HG03196 (cell line): ENCODE results near the gene PIP5K1B.
A peak's percentile ranks its signal among the peaks of the same experiment; 100 is the strongest.

Experiments
- ATAC-seq: cut with Tn5 transposase; IDR thresholded peaks from one replicate; pipeline ENCODE4 v1.9.1; 2021; ENCODE audit not compliant: unreplicated experiment

Gene PIP5K1B

DNA sequence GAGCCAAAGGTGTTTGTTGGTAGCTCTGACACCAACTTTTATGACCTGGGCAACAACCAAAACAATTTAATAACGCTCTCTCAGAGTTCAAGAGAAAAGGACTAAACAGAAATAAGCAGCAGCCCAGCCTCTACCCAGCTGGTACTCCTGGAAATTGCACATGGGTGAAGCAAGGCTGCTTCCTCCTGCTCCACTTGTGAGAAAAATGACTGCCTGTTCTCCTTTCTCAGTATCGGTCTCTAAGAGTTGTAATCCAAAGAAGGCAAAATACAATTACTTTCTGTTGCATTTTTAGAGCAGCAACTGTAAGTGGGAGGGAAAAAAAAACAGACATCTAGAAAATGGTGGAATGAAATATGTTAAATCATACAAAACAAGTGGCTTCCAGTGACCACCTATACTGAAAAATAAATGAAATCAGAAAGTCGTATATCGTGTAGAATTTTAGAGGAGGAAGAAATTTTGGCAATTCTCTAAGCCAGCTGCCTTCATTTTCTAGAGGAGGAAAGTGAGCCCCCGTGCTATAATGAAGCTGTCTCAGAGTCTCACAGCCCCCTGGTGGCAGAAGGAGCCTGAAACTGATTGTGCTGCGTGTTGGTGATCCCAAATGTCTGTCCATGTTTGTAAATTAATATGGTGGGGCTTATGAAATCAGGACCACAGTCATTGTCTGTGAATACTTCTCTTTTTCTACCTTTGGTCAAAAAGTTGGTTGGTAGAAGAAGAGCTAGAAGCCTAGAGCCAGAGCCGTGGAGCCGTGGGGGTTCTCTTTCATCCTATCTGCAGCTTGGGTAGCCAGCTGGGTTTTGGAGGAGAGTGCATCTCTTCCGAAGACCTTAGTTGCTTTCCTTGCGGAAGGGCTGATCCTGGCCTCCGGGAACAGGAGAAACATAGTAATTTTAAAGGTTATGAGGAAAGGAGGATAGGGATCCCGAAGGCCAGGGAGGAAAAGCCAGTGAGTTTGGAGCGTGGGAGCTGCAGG lies 139.9 kb downstream of the PIP5K1B start:
- no peak for ATAC-seq

DNA sequence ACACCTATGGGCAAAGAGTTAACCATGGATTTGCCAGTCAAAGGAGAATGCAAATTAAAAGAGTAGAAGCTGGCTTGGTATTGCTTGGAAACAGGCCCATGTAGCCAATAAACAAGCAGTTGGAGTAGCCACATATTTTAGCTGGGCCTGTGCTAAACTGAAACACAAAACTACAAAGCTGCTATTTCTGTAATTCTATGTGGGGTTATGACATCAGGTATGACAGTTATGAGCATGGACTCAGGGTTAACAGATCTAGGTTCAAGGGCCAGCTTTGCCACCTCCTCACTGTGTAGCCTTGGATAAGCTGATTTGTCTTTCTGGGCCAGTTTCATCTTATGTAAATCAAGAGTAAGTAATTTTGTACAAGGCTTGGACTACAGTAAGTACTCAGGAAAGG lies 142.7 kb downstream of the PIP5K1B start:
- no peak for ATAC-seq

DNA sequence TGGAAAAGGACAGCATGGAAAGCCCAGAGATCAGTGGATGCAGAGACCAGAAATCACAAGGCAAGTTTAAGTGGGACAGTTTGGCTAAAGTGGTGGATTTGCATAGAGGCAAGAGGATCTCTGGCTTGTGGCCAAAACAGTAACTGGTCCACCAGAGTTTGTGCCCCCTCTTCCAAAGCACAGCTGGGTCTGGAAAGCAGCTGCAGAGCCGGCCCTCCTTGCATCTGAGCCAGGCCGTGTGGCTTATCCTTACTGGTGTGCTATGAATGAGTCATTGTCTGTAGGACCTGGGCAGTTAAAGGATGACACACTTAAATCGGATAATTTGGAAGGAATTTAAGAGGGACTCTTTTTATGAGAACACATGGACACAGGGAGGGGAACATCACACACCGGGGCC lies 146.6 kb downstream of the PIP5K1B start:
- no peak for ATAC-seq

DNA sequence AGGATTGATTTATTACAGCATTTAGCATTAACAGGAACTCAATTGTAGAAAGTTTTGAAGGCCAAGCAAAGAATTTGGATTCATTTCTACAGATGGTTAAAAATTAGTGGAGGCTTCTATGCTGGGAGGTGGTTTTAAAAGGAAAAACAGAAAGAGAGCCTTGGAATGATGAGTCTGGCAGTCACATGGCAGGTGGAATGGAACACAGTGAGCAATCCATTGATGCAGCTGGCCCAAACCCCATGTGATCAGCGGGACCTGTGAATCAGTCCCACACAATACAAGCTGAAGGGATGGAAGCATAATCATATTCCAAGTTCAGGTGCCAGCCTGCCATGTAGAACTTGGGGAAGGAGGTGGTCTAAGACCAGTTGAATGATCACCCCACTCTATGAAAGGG lies 147.9 kb downstream of the PIP5K1B start:
- ATAC-seq = no peak

DNA sequence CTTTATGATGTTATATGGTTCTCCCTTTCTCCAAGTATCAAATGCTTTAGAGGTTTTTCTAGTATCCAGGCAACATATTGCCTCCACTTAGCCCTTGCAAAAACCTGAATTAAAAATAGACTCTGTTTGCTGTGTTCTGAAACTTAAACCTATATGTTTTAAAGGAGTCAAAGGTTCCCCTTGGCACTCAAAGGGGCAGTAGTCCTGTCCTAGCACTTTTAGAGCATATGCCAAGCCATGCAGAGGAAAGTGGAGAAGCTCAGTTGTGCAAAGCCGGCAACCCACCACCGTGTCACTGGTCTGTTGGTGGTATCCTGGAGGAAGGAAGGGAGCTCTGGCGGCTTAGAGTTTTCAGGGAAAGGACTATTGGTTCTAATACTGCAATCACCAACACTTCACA lies 154.3 kb downstream of the PIP5K1B start:
- ATAC-seq = no peak

DNA sequence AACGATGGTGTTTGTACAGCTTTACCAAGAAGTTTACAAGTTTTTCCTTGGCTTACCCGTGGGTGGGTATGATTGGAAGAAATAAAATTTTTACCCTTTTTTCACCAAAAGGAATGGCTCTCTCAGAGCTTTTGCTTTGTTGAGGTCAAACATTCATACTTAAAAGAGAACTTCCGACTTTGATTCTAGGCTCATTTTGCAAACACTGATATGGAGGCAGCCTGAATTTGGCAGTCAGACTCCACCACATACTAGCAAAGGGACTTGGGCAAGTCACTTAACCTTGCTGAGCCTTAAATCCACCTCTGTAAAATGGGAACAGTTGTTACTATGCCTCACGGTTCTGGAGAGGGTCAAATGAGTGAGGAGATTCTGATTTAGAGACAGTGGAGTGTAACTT lies 155.4 kb downstream of the PIP5K1B start:
- no peak for ATAC-seq

DNA sequence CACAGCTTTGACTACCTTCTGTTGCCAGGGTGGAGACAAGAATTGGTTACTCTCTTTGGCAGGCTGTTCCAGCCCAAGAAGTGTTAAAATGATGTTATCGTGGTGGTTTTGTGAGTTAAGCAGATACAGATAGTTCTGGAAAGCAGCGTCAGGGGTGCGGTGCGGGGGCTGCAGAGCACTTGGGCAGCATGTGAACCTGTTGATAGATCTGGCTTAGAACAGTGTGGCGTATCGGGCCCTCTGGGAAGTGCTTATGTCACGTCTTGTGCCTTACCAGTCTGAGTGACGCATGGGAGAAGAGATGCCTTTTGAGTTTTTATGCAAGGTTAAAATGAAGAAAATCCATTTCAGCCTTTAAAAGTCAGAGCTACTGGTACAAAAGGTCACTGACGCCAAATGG lies 156.4 kb downstream of the PIP5K1B start:
- ATAC-seq = no peak

DNA sequence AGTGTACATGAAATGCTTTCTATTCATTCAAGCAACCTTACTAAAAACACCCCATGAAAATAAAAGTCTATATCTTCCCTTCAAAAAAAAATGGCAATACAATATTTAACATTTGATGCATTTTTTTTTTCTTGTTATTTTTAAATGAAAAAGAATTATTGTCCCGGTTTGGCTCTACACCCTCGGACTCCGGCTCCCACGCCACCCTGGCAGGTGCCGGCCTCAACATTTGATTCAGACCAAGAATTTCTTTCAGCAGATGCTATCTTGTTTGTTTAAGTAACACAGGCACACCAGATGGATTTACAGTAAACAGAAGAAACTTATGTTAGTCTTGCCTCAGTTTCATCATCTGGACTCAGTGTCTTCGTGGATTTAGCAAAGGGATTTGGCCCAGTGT lies 162.0 kb downstream of the PIP5K1B start:
- ATAC-seq = no peak

DNA sequence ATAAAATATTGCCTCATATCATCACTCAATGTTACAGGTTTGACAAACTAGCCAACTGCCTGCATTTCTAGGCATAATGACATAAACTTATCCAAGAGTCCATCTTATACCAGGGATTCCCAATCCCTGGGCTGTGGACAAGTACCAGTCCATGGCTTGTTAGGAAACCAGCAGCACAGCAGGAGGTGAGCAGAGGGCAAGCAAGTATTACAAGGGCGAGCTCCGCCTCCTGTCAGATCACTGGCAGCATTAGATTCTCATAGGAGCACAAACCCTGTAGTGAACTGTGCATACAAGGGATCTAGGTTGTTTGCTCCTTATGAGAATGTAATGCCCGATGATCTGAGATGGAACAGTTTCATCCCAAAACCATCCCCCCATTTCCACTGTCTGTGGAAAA lies 164.0 kb downstream of the PIP5K1B start:
- ATAC-seq = no peak

DNA sequence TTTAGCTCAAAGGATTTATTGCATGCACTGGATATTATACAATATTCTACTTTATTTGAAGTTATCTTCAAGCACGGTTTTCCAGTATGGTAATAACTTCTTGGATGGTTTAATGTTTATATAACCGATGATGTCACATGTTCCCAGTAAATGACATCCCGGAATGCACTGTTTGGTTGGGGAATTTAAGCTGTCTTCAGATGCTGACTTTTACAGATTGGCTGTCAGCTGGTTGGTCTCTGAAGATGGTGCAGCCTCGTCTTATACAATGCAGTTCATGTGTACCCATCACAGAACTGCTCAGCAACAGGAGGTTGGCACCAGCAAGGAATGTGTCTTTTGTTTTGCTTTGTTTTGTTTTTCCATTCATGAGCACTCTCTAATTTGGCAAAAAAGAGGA lies 165.0 kb downstream of the PIP5K1B start:
- ATAC-seq = no peak

DNA sequence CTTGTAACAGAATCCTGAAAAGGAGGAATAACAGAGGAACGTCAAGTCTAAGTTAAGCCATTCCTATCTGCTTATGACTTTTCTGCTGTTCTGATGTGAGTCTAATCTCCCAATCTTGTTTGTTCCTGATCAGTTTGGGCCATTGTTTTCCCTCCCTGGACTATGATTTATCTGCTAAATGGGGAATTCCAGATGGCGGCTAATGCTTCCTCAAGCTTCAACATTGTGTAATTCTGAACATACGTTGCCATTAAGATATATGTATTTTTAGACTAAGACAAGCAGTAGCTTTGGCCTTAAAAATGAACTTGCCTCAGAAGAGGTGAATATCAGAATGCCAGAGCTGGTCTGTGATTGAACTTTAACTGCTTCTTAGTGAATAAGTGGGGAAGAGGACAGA lies 166.2 kb downstream of the PIP5K1B start:
- ATAC-seq = no peak

DNA sequence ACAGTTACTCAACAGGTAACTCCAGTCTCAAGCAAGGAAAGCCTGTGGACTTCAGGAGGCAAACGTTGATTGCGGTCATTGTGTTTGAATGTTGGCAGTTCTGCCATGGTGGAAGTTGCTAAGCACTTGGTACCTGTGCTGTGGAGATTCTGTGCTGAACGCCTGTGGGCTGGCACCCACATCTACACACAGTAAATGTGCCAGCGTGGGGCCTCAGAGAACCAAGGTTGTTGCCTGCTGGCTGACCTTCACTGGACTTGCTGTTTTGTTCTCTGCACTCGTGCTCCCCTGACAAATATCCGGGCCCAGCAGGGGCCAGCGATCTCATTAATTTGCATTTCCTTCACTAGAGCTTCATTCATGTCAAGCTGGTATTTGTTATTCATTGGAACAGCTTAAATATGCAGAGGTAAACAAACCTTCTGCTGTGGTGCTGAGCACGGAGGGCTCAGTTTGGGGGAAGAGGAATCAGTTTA lies 167.0 kb downstream of the PIP5K1B start:
- ATAC-seq = no peak

DNA sequence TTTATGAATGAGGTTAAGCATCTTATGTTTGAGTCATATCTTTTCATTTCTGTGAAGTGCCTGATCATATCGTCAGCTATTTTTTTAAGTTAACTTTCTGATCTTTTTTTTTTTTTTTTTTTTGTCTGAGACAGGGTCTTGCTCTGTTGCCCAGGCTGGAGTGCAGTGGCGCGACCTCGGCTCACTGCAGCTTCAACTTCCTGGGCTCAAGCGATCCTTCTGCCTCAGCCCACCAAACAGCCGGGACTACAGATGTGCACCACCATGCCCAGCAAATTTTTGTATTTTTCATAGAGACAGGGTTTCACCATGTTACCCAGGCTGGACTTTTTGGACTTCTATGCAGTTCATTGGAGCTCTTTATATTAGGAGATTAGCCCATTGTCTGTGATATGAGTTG lies 168.1 kb downstream of the PIP5K1B start:
- ATAC-seq = no peak

DNA sequence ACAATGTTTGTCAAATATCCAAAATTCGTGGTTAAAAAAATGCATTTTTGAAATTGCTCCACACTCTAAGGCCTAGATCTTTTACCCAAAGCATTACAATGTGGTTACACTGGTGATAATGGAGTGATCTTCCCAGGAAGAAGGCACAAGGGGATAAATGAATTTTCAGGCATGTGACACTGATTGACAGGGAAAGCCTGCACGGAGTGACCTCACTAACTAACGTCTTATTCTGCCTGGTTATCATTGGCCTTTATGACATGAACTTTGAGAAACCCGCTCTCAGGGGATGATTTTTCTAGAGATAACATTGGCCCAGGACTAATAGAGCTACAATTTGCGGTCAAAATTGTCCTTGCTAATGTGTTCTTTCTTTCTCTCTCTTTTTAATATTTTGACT lies 171.2 kb downstream of the PIP5K1B start:
- ATAC-seq = no peak

DNA sequence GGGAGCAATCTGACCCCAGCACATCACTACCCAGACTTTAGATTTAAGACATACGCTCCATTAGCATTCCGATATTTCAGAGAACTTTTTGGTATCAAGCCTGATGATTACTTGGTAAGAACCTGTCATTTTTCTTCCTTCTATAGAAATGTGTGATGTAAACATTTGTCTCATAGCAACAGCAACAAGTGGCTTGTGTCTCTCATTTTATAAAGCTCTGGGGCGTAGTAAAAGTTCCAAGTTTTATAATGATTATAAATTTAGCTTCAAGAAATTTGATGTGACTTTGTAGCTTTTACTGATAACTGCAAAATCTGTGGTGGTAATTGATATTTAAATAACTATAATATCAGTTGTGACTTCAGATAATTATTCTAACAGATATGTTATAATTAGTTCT lies 171.6 kb downstream of the PIP5K1B start:
- ATAC-seq = no peak

DNA sequence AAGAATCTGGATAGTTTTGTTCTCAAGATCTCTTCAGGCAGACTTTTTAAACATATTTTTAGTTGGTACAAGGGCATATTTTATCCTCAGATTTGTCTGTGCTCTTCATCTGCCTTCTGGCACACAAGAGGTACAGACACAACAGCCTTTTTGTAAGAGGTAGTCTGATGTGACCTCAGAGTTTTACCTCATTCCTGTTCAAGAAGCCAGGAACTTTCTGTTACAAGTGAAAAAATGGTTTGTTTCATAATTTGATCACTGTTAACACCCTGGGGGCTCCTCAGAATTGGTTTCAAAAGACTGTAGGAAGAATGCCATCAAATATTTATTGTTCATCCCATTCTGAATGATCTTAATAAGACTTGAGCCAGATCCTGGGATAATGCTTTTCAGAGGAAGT lies 172.2 kb downstream of the PIP5K1B start:
- ATAC-seq = no peak

DNA sequence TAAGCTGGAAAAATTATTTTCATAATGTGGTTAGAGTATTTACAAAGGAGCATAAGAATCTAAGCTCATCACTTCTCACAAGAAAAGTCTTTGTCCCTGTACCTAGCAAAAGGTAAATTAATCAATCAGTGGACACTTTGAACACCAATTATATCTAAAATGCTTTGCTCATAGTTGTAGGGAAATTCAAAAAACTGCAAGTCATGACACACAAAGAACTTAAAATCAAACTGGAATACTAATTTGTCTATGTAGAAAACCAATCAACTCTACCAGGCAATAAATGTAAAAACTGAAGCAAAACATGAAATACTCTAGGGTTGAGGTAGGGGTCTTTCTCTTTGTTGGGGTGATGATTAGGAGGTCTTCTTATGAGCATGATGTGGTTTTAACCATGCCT lies 173.4 kb downstream of the PIP5K1B start:
- ATAC-seq = no peak

DNA sequence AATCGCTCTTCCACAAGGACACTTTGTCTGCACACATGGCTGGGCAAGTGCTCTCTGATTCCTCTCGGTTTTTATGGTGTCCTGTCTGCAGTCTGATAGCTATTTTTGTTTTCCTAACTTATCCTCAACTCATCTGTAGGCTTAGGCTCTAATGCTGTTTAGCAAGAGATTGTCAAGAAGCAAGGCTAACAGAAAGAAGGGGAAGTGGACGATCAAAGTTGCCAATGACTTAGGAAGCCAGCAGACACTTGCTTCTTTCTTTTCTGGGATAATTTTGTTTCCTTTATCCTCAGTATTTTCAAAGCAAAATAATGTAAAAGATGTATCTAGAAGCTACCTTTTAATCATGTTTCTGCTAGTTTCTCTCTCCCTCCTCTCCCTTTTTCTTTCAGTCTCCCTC lies 178.2 kb downstream of the PIP5K1B start:
- ATAC-seq = no peak

DNA sequence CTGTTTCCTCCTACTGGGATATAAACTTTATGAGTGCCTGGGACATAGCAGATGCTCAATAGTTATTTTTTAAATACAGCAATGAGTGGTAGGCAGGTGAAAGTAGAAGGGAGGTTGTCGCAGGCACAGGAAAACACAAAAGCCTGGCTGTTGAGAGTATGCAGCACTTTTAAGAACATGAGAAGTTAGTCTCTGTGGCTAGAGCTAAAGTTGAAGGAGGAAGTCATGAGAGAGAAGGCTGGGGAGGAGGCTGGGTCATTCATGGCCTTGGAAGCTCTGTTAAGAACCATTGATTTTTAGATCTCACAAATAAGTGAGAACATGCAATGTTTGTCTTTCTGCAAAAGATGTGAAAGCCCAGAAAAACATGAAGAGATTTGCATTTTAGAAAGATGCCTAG lies 182.2 kb downstream of the PIP5K1B start:
- ATAC-seq = no peak

DNA sequence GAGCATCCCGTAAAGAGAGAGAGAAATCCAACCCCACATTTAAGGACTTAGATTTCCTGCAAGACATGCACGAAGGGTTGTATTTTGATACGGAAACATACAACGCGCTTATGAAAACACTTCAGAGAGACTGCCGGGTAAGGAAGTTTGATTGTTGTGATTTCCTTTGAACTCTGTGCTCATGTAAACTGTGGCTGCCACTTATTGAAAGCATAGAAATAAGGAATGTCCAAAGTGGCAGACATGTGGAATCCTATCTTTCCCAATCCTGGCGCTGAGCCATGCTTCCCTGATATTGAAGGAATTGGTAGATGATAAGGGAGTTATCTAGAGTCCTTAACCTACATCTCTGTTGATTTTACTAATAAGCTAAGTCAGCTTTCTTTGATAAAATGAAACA lies 189.5 kb downstream of the PIP5K1B start:
- ATAC-seq = no peak

DNA sequence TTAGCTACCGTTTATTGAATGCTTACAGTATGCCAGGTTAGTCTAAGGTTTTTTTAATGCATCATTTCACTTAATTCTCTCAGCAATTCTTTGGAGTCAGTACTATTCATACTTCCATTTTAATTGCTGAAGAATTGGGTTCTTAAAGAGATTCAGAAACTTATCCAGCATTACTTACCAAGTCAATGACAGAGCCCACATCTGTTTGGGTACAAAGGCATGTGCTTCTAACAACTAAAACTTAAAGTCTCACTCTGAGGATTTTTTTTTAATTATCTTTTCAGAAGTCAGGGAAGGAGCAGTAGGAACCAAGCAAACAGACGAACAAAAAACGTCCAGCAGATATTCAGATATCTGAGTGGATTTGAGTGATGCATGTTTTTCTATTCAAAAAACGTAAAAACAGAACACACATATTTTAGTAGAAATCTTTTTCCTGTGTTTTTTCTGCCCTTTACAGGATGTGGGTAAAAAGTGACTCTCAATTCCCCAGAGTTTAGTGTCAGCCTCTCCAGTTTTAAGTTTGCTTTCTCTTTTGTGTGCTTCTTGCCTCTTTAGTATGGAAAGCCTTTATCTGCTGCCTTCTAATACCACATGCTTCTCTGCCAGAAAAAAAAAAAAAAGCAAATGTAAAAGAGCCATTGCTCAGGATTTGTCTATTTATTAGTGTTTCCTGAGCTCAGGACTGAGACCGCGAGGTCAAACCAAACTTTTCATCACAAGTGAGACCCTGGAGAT lies 190.9 kb downstream of the PIP5K1B start:
- ATAC-seq = peak; percentile 85

DNA sequence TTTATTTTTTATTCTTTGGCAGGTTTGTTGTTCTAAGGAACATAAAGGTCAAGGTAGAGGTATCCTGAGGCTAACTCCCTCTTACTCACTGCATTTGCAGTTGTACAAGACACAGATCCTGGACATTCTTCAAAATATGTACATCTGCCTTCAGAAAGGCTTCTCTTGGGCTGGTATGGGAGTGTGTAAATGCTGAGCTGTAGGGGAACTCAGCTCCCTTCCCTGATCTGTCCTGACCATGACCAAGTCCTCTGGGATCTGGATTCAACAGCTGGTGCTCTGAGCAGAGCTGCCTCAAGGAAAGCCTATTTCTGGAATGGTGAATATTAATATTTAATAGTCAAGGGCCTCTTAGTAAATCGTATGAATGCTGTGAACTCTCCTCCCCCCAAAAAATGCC lies 191.4 kb downstream of the PIP5K1B start:
- no peak for ATAC-seq
